HG03571 (cell line): ENCODE data around the gene AFF2.
"Not testable (repeated sequence)": the region's sequence is repeated elsewhere in the genome, so short reads cannot be mapped to it uniquely, and the experiment has no call there.

Source experiments
- ATAC-seq: cut with Tn5 transposase; IDR thresholded peaks from one replicate; pipeline ENCODE4 v1.9.1; 2021; ENCODE audit not compliant: unreplicated experiment

AFF2 gene

GRCh38 chrX:148632444-148632843 lies 132.0 kb downstream of the AFF2 start:
- ATAC-seq: no peak

GRCh38 chrX:148633218-148633908 lies 132.9 kb downstream of the AFF2 start:
- ATAC-seq: no peak

GRCh38 chrX:148634591-148634990 lies 134.2 kb downstream of the AFF2 start:
- no peak for ATAC-seq

- ATAC-seq: no peak
Measured at GRCh38 chrX:148643460-148643859, 143.0 kb downstream of the AFF2 start.

- ATAC-seq: no peak
Measured at GRCh38 chrX:148647651-148648050, 147.2 kb downstream of the AFF2 start.

GRCh38 chrX:148649145-148649795 lies 148.9 kb downstream of the AFF2 start:
- ATAC-seq: no peak

- no peak for ATAC-seq
Measured at GRCh38 chrX:148658115-148658730, 157.8 kb downstream of the AFF2 start.

- no peak for ATAC-seq
Measured at GRCh38 chrX:148659481-148659880, 159.1 kb downstream of the AFF2 start.

GRCh38 chrX:148661035-148661434 lies 160.6 kb downstream of the AFF2 start:
- no peak for ATAC-seq

- no peak for ATAC-seq
Measured at GRCh38 chrX:148662014-148662413, 161.6 kb downstream of the AFF2 start.

GRCh38 chrX:148664171-148664570 lies 163.8 kb downstream of the AFF2 start:
- no peak for ATAC-seq

GRCh38 chrX:148664995-148665394 lies 164.6 kb downstream of the AFF2 start:
- no peak for ATAC-seq

- ATAC-seq: not testable (repeated sequence)
Measured at GRCh38 chrX:148669175-148669574, 168.8 kb downstream of the AFF2 start.

GRCh38 chrX:148670277-148670676 lies 169.9 kb downstream of the AFF2 start:
- ATAC-seq: no peak

- no peak for ATAC-seq
Measured at GRCh38 chrX:148672517-148672916, 172.1 kb downstream of the AFF2 start.

GRCh38 chrX:148681605-148682004 lies 181.2 kb downstream of the AFF2 start:
- ATAC-seq: no peak

- ATAC-seq: no peak
Measured at GRCh38 chrX:148682206-148682605, 181.8 kb downstream of the AFF2 start.

GRCh38 chrX:148691456-148691855 lies 191.0 kb downstream of the AFF2 start:
- ATAC-seq: no peak

- no peak for ATAC-seq
Measured at GRCh38 chrX:148695255-148695654, 194.8 kb downstream of the AFF2 start.

- no peak for ATAC-seq
Measured at GRCh38 chrX:148698221-148698620, 197.8 kb downstream of the AFF2 start.

- ATAC-seq: no peak
Measured at GRCh38 chrX:148700021-148700420, 199.6 kb downstream of the AFF2 start.

- ATAC-seq: no peak
Measured at GRCh38 chrX:148713981-148714380, 213.6 kb downstream of the AFF2 start.
